K562 (cell line): ENCODE measurements around the gene TENM3. TPM values are rescaled to one million over a fixed set of nuclear protein-coding genes. Genes with fewer than 3 reads are reported as not detected.

ENCODE experiments used
- ATAC-seq: fragments of 200-7000 bp; cut with Tn5 transposase; 3 replicates; pipeline ENCODE4 v1.9.1; 2020; ENCODE audit warnings: moderate library complexity
- BruUV-seq: library from RNA; stranded (reverse); fragments of 400-500 nt; replicated peaks from 2 replicates; lab custom pipeline; 2021; lab: Mats Ljungman, UMichigan
- CTCF ChIA-PET: fragments of 300-600 bp; formaldehyde crosslinking; extraction: SDS; loops from one replicate; lab custom pipeline; 2021; ENCODE audit warnings: low intra/inter-chr PET ratio; lab: Yijun Ruan, JAX
- POLR2A ChIA-PET: fragments of 300-600, 350-650 bp; sonication (Branson Sonifier 250); formaldehyde crosslinking; extraction: SDS; loops from one replicate; lab custom pipeline; 2021; ENCODE audit warnings: antibody characterized with exemption, inconsistent platforms; lab: Yijun Ruan, JAX
- DNase-seq, 4 experiments: peaks; one replicate each; pipeline versions ENCODE4 v3.0.0 to v3.0.0-alpha.2; 2011 to 2018; ENCODE audit warnings: low spot score in 3 of 4, mixed read lengths in 3 of 4; ENCODE audit errors: extremely low read depth in 1 of 4
- FAIRE-seq: peaks from 2 replicates; lab custom pipeline; 2011; peaks lifted over from hg19 to GRCh38; lab: Jason Lieb, UNC
- H2AFZ ChIP-seq: 2 replicates; pipeline ENCODE4 v1.6.0; 2011; ENCODE audit warnings: low read depth, low read length, control low read depth, inconsistent platforms
- H3K27ac ChIP-seq: fragments of 200-600 bp; 3 replicates; pipeline ENCODE4 v1.8.0; 2011; ENCODE audit warnings: low read depth, mild to moderate bottlenecking, control low read depth, inconsistent platforms, low read length, moderate library complexity, mixed read lengths; ENCODE audit errors: extremely low read depth
- H3K27me3 ChIP-seq, 2 experiments: fragments of 300-600 bp in 1 of 2; 2 replicates in 1 of 2; 3 replicates in 1 of 2; pipeline versions ENCODE4 v1.6.0 to v1.8.0; 2011; ENCODE audit warnings: inconsistent platforms in 2 of 2, low read length in 2 of 2, mild to moderate bottlenecking in 1 of 2, mixed read lengths in 1 of 2, moderate library complexity in 1 of 2; ENCODE audit not compliant: control insufficient read depth in 2 of 2, insufficient read depth in 2 of 2
- H3K36me3 ChIP-seq: fragments of 300-600 bp; 3 replicates; pipeline ENCODE4 v1.8.0; 2011; ENCODE audit warnings: mild to moderate bottlenecking, low read length, inconsistent platforms; ENCODE audit not compliant: control insufficient read depth, insufficient read depth
- H3K4me1 ChIP-seq, 2 experiments: fragments of 200-600 bp in 1 of 2; replicated peaks in 1 of 2; 2 replicates in 1 of 2; 3 replicates in 1 of 2; pipeline versions ENCODE4 v1.5.1 to v1.8.0; 2011; ENCODE audit warnings: inconsistent platforms in 2 of 2, low read length in 2 of 2, mild to moderate bottlenecking in 1 of 2, mixed read lengths in 1 of 2, moderate library complexity in 1 of 2; ENCODE audit not compliant: control insufficient read depth in 2 of 2, insufficient read depth in 2 of 2
- H3K4me2 ChIP-seq: 2 replicates; pipeline ENCODE4 v1.6.1; 2011; ENCODE audit warnings: low read length, control low read depth, inconsistent platforms, mixed read lengths; ENCODE audit not compliant: insufficient read depth
- H3K4me3 ChIP-seq: fragments of 200-600 bp; sonication (generic), shearing (Covaris generic); 2 replicates; pipeline ENCODE4 v1.5.1; 2016; ENCODE audit warnings: control low read depth, inconsistent platforms
- H3K79me2 ChIP-seq: fragments of 200-600 bp; 3 replicates; pipeline ENCODE4 v1.8.0; 2011; ENCODE audit warnings: low read length, inconsistent platforms; ENCODE audit not compliant: control insufficient read depth, insufficient read depth
- H3K9ac ChIP-seq, 2 experiments: 2 replicates each; pipeline versions ENCODE4 v1.6.0 to v1.6.1; 2011; ENCODE audit warnings: low read depth in 2 of 2, low read length in 2 of 2, control low read depth in 1 of 2, inconsistent platforms in 1 of 2, mild to moderate bottlenecking in 1 of 2, mixed read lengths in 1 of 2; ENCODE audit not compliant: insufficient read depth in 1 of 2
- H3K9me1 ChIP-seq: one replicate; pipeline ENCODE4 v1.6.0; 2011; ENCODE audit warnings: inconsistent platforms, mild to moderate bottlenecking, low read length, moderate library complexity; ENCODE audit not compliant: control insufficient read depth, insufficient read depth
- H3K9me3 ChIP-seq: replicated peaks from 2 replicates; pipeline ENCODE4 v1.5.1; 2011; ENCODE audit warnings: low read depth, low read length, inconsistent platforms; ENCODE audit not compliant: control insufficient read depth, insufficient read depth
- H4K20me1 ChIP-seq: replicated peaks from 2 replicates; pipeline ENCODE4 v1.6.1; 2011; ENCODE audit warnings: low read length, inconsistent platforms, mixed read lengths; ENCODE audit not compliant: control insufficient read depth, insufficient read depth
- CBX8 ChIP-seq: fragments of 200-600 bp; sonication (generic); IDR thresholded peaks from 2 replicates; pipeline ENCODE4 v1.6.1; 2012; ENCODE audit warnings: borderline replicate concordance, mixed run types, low read depth, mild to moderate bottlenecking, moderate library complexity, mixed read lengths, low read length, control low read depth, inconsistent platforms; ENCODE audit not compliant: poor library complexity, severe bottlenecking; ENCODE audit errors: extremely low read depth
- ELF4 ChIP-seq: fragments of 450-650 bp; formaldehyde crosslinking; IDR thresholded peaks from 2 replicates; pipeline ENCODE4 v1.4.0; 2022; ENCODE audit warnings: missing genetic modification characterization
- FOXO4 ChIP-seq: fragments of 450-650 bp; formaldehyde crosslinking; IDR thresholded peaks from 2 replicates; pipeline ENCODE4 v1.4.0; 2020; ENCODE audit warnings: mild to moderate bottlenecking, moderate library complexity
- HSF4 ChIP-seq: fragments of 250-450 bp; sonication (Bioruptor Pico); IDR thresholded peaks from 2 replicates; pipeline ENCODE4 v2.1.2; 2022; ENCODE audit warnings: mild to moderate bottlenecking, moderate library complexity, borderline replicate concordance
- MAFG ChIP-seq: fragments of 450-650 bp; conservative IDR thresholded peaks from 2 replicates; pipeline ENCODE4 v1.6.1; 2016; ENCODE audit warnings: missing genetic modification characterization, missing compliant biosample characterization
- NFATC3 ChIP-seq: fragments of 450-650 bp; IDR thresholded peaks from 2 replicates; pipeline ENCODE4 v1.6.1; 2017; ENCODE audit warnings: mild to moderate bottlenecking
- NRF1 ChIP-seq, 2 experiments: fragments of 450-650 bp; IDR thresholded peaks in 1 of 2; conservative IDR thresholded peaks in 1 of 2; 2 replicates each; pipeline ENCODE4 v1.6.1; 2014; ENCODE audit warnings: mild to moderate bottlenecking in 2 of 2
- RUNX1 ChIP-seq: sonication (generic); IDR thresholded peaks from 2 replicates; pipeline ENCODE4 v1.6.1; 2016; ENCODE audit warnings: antibody characterized with exemption, low read depth
- ZFX ChIP-seq: sonication (generic); formaldehyde crosslinking; IDR thresholded peaks from 2 replicates; pipeline ENCODE4 v1.8.0; 2022; ENCODE audit warnings: mild to moderate bottlenecking, missing genetic modification reagents, moderate library complexity
- ZNF445 ChIP-seq: fragments of 250-450 bp; sonication (Bioruptor Pico); IDR thresholded peaks from 2 replicates; pipeline ENCODE4 v1.4.0; 2020; ENCODE audit warnings: low read depth, mild to moderate bottlenecking, moderate library complexity
- WGBS: fragments of 100-300 bp; shearing (Covaris generic); methylation state at CpG from one replicate; pipeline ENCODE4 v1.1.6; 2016; ENCODE audit warnings: low coverage, mixed read lengths; ENCODE audit not compliant: insufficient coverage; ENCODE audit errors: missing lambda C conversion rate; 5-methylcytosine and 5-hydroxymethylcytosine counted together
- in situ Hi-C: fragments of 300-500 bp; cut with MboI; formaldehyde crosslinking; loops from 4 replicates; pipeline ENCODE4 v1.15.0; 2018; ENCODE audit warnings: inconsistent platforms, mixed read lengths
- intact Hi-C: fragments of 100-400 bp; cut with micrococcal nuclease; formaldehyde crosslinking; loops from 2 replicates; pipeline ENCODE4 v1.14.2; 2022
- polyA plus RNA-seq, 8 experiments: library from polyadenylated mRNA; depleted of rRNA in 4 of 8; stranded (reverse) in 5 of 8; unstranded in 3 of 8; fragments of >200 nt; fragmentation: Nextera tagmentation in 2 of 8; fragmentation: Illumina TruSeq in 1 of 8; extraction: Ambion mirVana in 2 of 8; extraction: Trizol in 1 of 8; gene quantifications; 2 replicates each; pipeline versions ENCODE4 v1.2.1 to v1.2.3, GENCODE V29; 2011 to 2014; ENCODE audit warnings: inconsistent platforms in 1 of 8, missing spikeins in 1 of 8
- total RNA-seq, 7 experiments: library from RNA; depleted of rRNA in 6 of 7; stranded (reverse); fragments of >200 nt in 6 of 7; fragmentation: Illumina TruSeq in 2 of 7; extraction: Trizol in 2 of 7; gene quantifications; 2 replicates each; pipeline versions ENCODE4 v1.2.1 to v1.2.3, GENCODE V29; 2011 to 2021; ENCODE audit warnings: low replicate concordance in 1 of 7

Gene TENM3
- total and polyA plus RNA-seq, 9 of the 15 experiments (the other 6 are each of a cell fraction or from before 2014, with no cell fraction given): 0.01 to 0.02 TPM; not detected in 7

DNA sequence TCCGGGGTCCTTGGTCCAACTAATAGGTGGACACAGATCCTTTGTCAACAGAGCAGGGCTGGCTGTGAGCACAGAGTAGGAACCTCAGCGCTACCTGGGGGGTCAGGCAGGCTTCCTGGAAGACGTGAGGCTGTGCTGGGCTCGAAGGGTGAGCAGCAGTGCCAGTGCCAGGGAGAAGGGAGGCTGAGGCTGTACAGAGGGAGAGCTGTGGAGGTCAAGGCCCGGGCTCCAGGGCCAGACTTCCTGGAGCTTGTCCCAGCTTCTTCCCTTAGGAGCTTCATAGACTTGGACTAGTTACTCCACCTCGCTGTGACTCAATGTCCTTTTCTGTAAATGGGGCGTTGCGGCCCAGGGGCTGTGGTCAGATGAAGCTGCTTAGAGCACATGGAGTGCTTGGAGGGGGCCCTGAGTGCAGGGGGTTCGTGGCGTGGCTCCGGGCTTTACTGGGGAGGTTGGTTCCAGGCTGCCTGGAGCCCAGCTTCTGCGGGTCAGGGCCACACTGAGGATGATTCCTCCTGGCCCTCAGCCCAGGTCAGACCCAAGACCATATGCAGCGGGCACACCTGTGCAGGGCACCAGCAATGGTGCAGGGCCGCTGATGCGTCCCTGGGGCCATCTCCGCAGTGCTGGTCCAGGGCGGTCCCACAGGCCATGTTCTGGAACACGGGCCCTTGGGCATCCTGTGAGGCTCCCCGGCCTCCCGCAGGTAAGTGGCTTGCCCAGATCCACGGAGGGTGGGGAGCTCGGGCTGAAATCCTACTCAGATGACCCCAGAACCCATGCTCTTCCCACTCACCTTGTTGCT, 575.9 kb downstream of the TENM3 start:
- FAIRE-seq: no peak

DNA sequence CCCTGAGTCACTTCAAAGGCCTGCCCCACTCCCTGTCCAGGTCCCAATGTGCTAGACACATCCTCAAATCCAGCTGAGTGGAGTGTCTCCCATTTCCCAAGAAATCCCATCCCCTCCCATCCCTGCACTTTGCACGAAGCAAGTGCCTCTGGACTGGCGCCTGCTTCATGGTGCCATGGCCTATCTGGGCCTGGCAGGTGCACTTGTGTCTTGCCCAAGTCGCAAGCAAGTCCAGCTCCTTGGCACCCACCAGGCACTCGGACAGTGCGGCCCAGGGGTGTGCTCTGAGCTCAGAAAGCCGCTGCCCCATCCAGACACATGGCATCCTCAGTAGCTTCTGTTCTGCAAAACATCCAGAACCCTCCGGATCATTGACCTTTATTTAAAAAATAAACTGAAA, 576.5 kb downstream of the TENM3 start:
- H3K4me1 ChIP-seq: no peaks in the 10 kb centered on the region
- no peak overlapping the region for H3K4me3 ChIP-seq
- 0% methylated on average over 5 of the region's 7 CpGs for WGBS
- no peak for FAIRE-seq
- H3K9me3 ChIP-seq: no peaks in the 10 kb centered on the region
- no peaks in the 10 kb centered on the region for H3K36me3 ChIP-seq
- H3K27me3 ChIP-seq: peaks cover 9 to 50% of the 10 kb centered on the region in 2 experiments; a peak in 3 of 5 replicates
- no peaks in the 10 kb centered on the region for H3K79me2 ChIP-seq
- no peak overlapping the region for H3K27ac ChIP-seq
- CTCF ChIA-PET: no interaction called here
- H4K20me1 ChIP-seq: no peaks in the 10 kb centered on the region
- intact Hi-C loops (no loop called here), in situ Hi-C loops (no loop called here)
- no peak overlapping the region for H2AFZ ChIP-seq
- H3K9ac ChIP-seq: no peak overlapping the region
- no peak overlapping the region for H3K4me2 ChIP-seq
- H3K9me1 ChIP-seq: no peaks in the 10 kb centered on the region
- DNase-seq: no peak
- no peak for ATAC-seq
- POLR2A ChIA-PET: interaction anchor here (1.0 kb wide), 1 partner anchor 9 kb away, joined by 3 read pairs; no protein-coding TSS in a partner anchor
- no TSS peak for BruUV-seq
- TF ChIP-seq RUNX1: no peak
- no peak for TF ChIP-seq NFATC3
- TF ChIP-seq NRF1 (conservative IDR thresholded peaks at IDR 0.05 in 1 of 2, IDR thresholded peaks at IDR 0.05 in 1 of 2): no peak
- TF ChIP-seq ZNF445 (CRISPR knock-in tag): no peak
- TF ChIP-seq CBX8: no peak
- TF ChIP-seq FOXO4 (CRISPR knock-in tag): no peak
- TF ChIP-seq ZFX (CRISPR knock-in tag): no peak
- no peak for TF ChIP-seq ELF4 (CRISPR knock-in tag)
- no peak for TF ChIP-seq MAFG (tag)

More for the DNA sequence above, 575.9 kb downstream of the TENM3 start:
- no peaks in the 10 kb centered on the region for H4K20me1 ChIP-seq
- no peak overlapping the region for H3K27ac ChIP-seq
- H2AFZ ChIP-seq: no peak overlapping the region
- no peaks in the 10 kb centered on the region for H3K79me2 ChIP-seq
- WGBS: under 1% methylated on average over 21 of the region's 22 CpGs
- no peak overlapping the region for H3K4me3 ChIP-seq
- intact Hi-C loops: no loop called here
- CTCF ChIA-PET: no interaction called here
- H3K9me3 ChIP-seq: no peaks in the 10 kb centered on the region
- in situ Hi-C loops: no loop called here
- H3K4me2 ChIP-seq: no peak overlapping the region
- no peak overlapping the region for H3K9ac ChIP-seq
- no peaks in the 10 kb centered on the region for H3K36me3 ChIP-seq
- no peak for TF ChIP-seq HSF4 (CRISPR knock-in tag)
- POLR2A ChIA-PET: interaction anchor here (1.0 kb wide), 1 partner anchor 10 kb away, joined by 3 read pairs; no protein-coding TSS in a partner anchor
- H3K9me1 ChIP-seq: no peaks in the 10 kb centered on the region
- BruUV-seq: no TSS peak
- no peak for DNase-seq
- no peak; the same call in 2 of the 3 replicates for ATAC-seq
- peaks cover 4 to 44% of the 10 kb centered on the region in 2 experiments; a peak in 3 of 5 replicates for H3K27me3 ChIP-seq
- H3K4me1 ChIP-seq: no peaks in the 10 kb centered on the region
